Stomach (tissue), 4 donors: ENCODE results near the gene MAF.

ENCODE experiments used
- CTCF ChIP-seq, 7 experiments: fragments of 450-650 bp in 4 of 7; fragments of 200-600 bp in 3 of 7; sonication (generic) in 3 of 7; IDR thresholded peaks; one replicate each; pipeline ENCODE4 v1.5.1; 2016 to 2019; ENCODE audit warnings: antibody characterized with exemption in 7 of 7, control low read depth in 2 of 7, mild to moderate bottlenecking in 1 of 7
- POLR2A ChIP-seq, 4 donors: fragments of 450-650 bp; IDR thresholded peaks; one replicate each; pipeline ENCODE4 v1.6.1; 2016; ENCODE audit warnings: antibody characterized with exemption in 4 of 4, control low read depth in 2 of 4, mild to moderate bottlenecking in 1 of 4, moderate library complexity in 1 of 4

GRCh38 chr16:79601092-79601930 lies 774 bp upstream of the MAF start:
- TF ChIP-seq CTCF (IDR thresholded peaks at IDR 0.05) (no peak), POLR2A (IDR thresholded peaks at IDR 0.05) (no peak)
